Measurements from ENCODE around the gene TAS2R60. TPM values are rescaled to one million over a fixed set of nuclear protein-coding genes. Genes with fewer than 3 reads are reported as not detected.

TAS2R60 gene
- 1 to 10 TPM in 2 of 5 donors, under 1 TPM in 2, not detected in 1; 0.38 to 2.4 (median 1.0) TPM for total RNA-seq
- 0.85 TPM for total RNA-seq (2013)
- total RNA-seq, result 0 to 0.98 (median 0.08) reads per million in 29 experiments

DNA sequence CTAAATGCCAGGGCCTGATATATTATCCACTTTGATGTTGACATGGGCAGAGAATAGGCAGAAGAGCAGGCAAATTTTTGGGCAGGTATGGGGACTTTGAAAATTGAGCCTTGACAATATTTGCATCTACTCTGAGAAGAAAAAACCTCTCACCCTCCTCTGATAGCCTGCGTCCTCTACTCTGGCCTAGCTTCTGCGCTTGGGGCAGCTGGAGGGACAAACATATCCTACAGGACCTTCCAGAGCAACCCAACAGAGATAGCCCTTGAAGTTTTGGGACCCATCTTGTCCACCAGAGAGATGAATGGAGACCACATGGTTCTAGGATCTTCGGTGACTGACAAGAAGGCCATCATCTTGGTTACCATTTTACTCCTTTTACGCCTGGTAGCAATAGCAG lies at the start of gene TAS2R60:
Gene TAS2R60, plus strand, starts transcription at position 301 of the 400 bp plus-strand sequence. Its CDS starts 0 bp downstream, at position 301.
- CTCF ChIA-PET, result no interaction called here
- 84% methylated on average over 2 of the region's 4 CpGs for WGBS (ENCODE audit: insufficient coverage)

GRCh38 chr7:143394068-143394467 lies 49.2 kb upstream of the TAS2R60 start:
- peak overlapping the region; percentile 18 to 28 for H3K27ac Mint-ChIP-seq
- CTCF ChIA-PET, result interaction anchor here (0.9 to 1.2 kb wide), 2 partner anchors 8 to 14 kb away, joined by 3 read pairs; no protein-coding TSS in a partner anchor
- H3K4me1 ChIP-seq (ENCODE audit: control insufficient read depth in 1 of 2, extremely low read depth in 1 of 2, insufficient read depth in 2 of 2, low read length in 2 of 2), result peaks cover 0 to 10% of the 10 kb centered on the region in 2 experiments
- DNase-seq, result no peak
- no peak overlapping the region for H3K4me3 Mint-ChIP-seq
- no peak overlapping the region for H3K27ac ChIP-seq (ENCODE audit: low read length)
- peaks cover 0 to 2% of the 10 kb centered on the region in 2 experiments for H3K27me3 ChIP-seq (replicated peaks in 1 of 2; ENCODE audit: control insufficient read depth in 2 of 2, extremely low read depth in 1 of 2, insufficient read depth in 2 of 2, low read length in 1 of 2)
- H3K27me3 Mint-ChIP-seq, result no peaks in the 10 kb centered on the region
- ATAC-seq (replicated peaks in 1 of 4), result no peak
- H3K36me3 ChIP-seq (ENCODE audit: control insufficient read depth in 2 of 2, extremely low read depth in 1 of 2, insufficient read depth in 1 of 2, low read length in 1 of 2), result peaks cover 44 to 65% of the 10 kb centered on the region in 2 donors
- H3K9me3 ChIP-seq, result no peaks in the 10 kb centered on the region
- peaks cover 16 to 28% (median 20%) of the 10 kb centered on the region in 3 donors for H3K4me1 Mint-ChIP-seq
- POLR2A ChIA-PET, result no interaction called here
- H3K36me3 Mint-ChIP-seq, result peaks cover 25% of the 10 kb centered on the region
- WGBS (ENCODE audit: insufficient coverage), result 100% methylated on average over 1 of the region's 6 CpGs
- H3K4me3 ChIP-seq (ENCODE audit: control insufficient read depth in 1 of 2, extremely low read depth in 1 of 2, low read length in 1 of 2), result no peak overlapping the region
- H3K9me3 Mint-ChIP-seq, result no peaks in the 10 kb centered on the region

More for the DNA sequence above, at the start of gene TAS2R60:
- Histone ChIP-seq H3K27me3 (replicated peaks in 1 of 2; ENCODE audit: control insufficient read depth in 2 of 2, extremely low read depth in 1 of 2, insufficient read depth in 2 of 2, low read length in 1 of 2) (no peaks in the 10 kb centered on the region), H3K9me3 (no peaks in the 10 kb centered on the region), H3K27ac (ENCODE audit: low read length) (no peak within 1 kb of the TSS), H3K4me1 (ENCODE audit: control insufficient read depth in 1 of 2, extremely low read depth in 1 of 2, insufficient read depth in 2 of 2, low read length in 2 of 2) (no peaks in the 10 kb centered on the region), H3K4me3 (ENCODE audit: control insufficient read depth in 1 of 2, extremely low read depth in 1 of 2, low read length in 1 of 2) (no peak within 1 kb of the TSS), H3K36me3 (ENCODE audit: control insufficient read depth in 2 of 2, extremely low read depth in 1 of 2, insufficient read depth in 1 of 2, low read length in 1 of 2) (no peaks in the 10 kb centered on the region)
- no peaks in the 10 kb centered on the region for H3K9me3 Mint-ChIP-seq
- no peaks in the 10 kb centered on the region for H3K27me3 Mint-ChIP-seq
- no peak within 1 kb of the TSS for H3K4me3 Mint-ChIP-seq
- POLR2A ChIA-PET, result no interaction called here
- H3K36me3 Mint-ChIP-seq, result peaks cover 19% of the 10 kb centered on the region
- no peak within 1 kb of the TSS for H3K27ac Mint-ChIP-seq
- DNase-seq (no peak), ATAC-seq (replicated peaks in 1 of 4) (no peak)
- H3K4me1 Mint-ChIP-seq, result peaks cover 4 to 8% (median 7%) of the 10 kb centered on the region in 3 donors

DNA sequence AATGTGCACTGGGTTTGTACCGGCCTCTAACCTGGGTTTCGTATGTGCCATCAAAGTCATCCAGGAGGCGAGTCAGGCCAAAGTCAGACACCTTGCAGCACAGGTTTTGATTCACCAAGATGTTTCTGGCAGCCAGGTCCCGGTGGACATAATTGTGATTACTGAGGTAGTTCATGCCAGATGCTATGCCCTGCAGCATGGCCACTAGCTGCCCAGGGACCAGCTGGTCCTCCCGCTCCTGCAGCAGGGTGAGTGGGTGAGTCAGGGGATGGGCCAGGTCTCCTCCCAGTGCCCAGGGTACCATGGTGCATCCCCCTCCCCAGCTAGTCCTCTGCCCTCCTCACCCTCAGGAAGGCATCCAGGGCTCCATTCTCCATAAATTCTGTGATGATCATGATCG lies 48.5 kb upstream of the TAS2R60 start:
- DNase-seq (no peak), ATAC-seq (replicated peaks in 1 of 4) (no peak)
- peak overlapping the region; percentile 60 for H3K27ac Mint-ChIP-seq
- peaks cover 11 to 21% (median 13%) of the 10 kb centered on the region in 3 donors for H3K4me1 Mint-ChIP-seq
- no peak overlapping the region for H3K4me3 ChIP-seq (ENCODE audit: control insufficient read depth in 1 of 2, extremely low read depth in 1 of 2, low read length in 1 of 2)
- H3K27ac ChIP-seq (ENCODE audit: low read length), result no peak overlapping the region
- no peaks in the 10 kb centered on the region for H3K9me3 ChIP-seq
- 79% methylated on average over 4 of the region's 6 CpGs for WGBS (ENCODE audit: insufficient coverage)
- no peak overlapping the region for H3K4me3 Mint-ChIP-seq
- ChIA-PET CTCF (interaction anchor here in 1 of 2 donors (0.5 to 0.9 kb wide), 2 partner anchors 14 to 22 kb away, joined by 3 to 4 read pairs; no protein-coding TSS in a partner anchor), POLR2A (no interaction called here)
- peaks cover 0 to 2% of the 10 kb centered on the region in 2 experiments for H3K27me3 ChIP-seq (replicated peaks in 1 of 2; ENCODE audit: control insufficient read depth in 2 of 2, extremely low read depth in 1 of 2, insufficient read depth in 2 of 2, low read length in 1 of 2)
- H3K9me3 Mint-ChIP-seq, result no peaks in the 10 kb centered on the region
- H3K4me1 ChIP-seq (ENCODE audit: control insufficient read depth in 1 of 2, extremely low read depth in 1 of 2, insufficient read depth in 2 of 2, low read length in 2 of 2), result peaks cover 0 to 8% of the 10 kb centered on the region in 2 experiments
- H3K36me3 ChIP-seq (ENCODE audit: control insufficient read depth in 2 of 2, extremely low read depth in 1 of 2, insufficient read depth in 1 of 2, low read length in 1 of 2), result peaks cover 44 to 63% of the 10 kb centered on the region in 2 donors
- H3K27me3 Mint-ChIP-seq, result no peaks in the 10 kb centered on the region
- peaks cover 21% of the 10 kb centered on the region for H3K36me3 Mint-ChIP-seq

DNA sequence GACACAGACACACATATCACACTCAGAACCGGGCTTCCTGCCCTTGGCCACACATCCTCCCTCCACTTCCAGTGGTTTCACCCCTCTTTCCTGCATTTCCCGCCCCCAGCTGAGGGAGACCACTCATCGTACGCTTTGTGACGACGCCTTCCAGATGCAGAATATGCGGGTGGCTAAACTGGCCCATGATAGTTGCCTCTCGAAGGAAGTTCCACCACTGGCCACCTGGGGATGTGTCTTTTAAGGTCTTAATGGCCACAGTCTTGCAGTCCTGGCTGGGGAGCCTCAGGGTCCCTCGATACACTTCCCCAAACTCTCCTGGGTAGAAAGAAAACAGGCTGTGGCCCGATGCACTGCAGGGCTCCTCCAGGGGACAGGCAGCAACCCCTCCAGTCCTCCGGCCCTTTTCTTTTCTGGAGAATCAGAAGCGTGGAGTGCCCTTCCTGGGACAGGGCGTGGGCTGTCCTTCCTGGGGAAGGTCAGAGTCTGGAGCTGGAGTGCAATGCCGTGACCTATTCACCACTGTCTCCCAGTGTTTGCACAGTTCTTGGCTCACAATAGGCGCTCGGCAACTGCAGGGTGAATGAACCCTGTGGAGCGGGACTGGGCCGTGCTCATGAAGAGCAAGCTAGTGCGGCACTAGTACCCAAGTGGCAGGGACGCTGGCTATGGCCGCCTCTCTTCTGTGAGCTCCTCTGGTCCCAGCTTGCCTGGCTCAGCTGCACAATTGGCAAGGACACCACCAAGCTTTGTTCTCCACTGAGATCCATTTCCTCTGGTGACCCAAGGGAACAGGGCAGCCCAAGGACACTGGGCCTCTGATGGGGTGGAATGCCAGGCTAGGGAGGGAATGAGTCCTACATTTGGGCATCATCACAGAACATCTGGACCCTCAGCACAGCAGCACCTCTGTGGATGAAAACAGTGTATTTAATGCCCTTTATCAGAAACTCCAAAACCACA lies 47.8 kb upstream of the TAS2R60 start:
- no peak overlapping the region for H3K4me3 Mint-ChIP-seq
- peaks cover 0 to 2% of the 10 kb centered on the region in 2 experiments for H3K27me3 ChIP-seq (replicated peaks in 1 of 2; ENCODE audit: control insufficient read depth in 2 of 2, extremely low read depth in 1 of 2, insufficient read depth in 2 of 2, low read length in 1 of 2)
- peaks cover 41 to 59% of the 10 kb centered on the region in 2 donors for H3K36me3 ChIP-seq (ENCODE audit: control insufficient read depth in 2 of 2, extremely low read depth in 1 of 2, insufficient read depth in 1 of 2, low read length in 1 of 2)
- WGBS (ENCODE audit: insufficient coverage), result 74% methylated on average over 20 of the region's 21 CpGs
- no peak overlapping the region for H3K4me3 ChIP-seq (ENCODE audit: control insufficient read depth in 1 of 2, extremely low read depth in 1 of 2, low read length in 1 of 2)
- DNase-seq (no peak), ATAC-seq (replicated peaks in 1 of 4) (no peak)
- POLR2A ChIA-PET, result no interaction called here
- H3K27me3 Mint-ChIP-seq, result no peaks in the 10 kb centered on the region
- peaks cover 14% of the 10 kb centered on the region for H3K36me3 Mint-ChIP-seq
- H3K27ac Mint-ChIP-seq, result peak overlapping the region; percentile 60
- no peaks in the 10 kb centered on the region for H3K9me3 Mint-ChIP-seq
- no peaks in the 10 kb centered on the region for H3K9me3 ChIP-seq
- CTCF ChIA-PET, result no interaction called here
- no peak overlapping the region for H3K27ac ChIP-seq (ENCODE audit: low read length)
- H3K4me1 ChIP-seq (ENCODE audit: control insufficient read depth in 1 of 2, extremely low read depth in 1 of 2, insufficient read depth in 2 of 2, low read length in 2 of 2), result peaks cover 0 to 8% of the 10 kb centered on the region in 2 experiments
- H3K4me1 Mint-ChIP-seq, result peaks cover 8 to 16% (median 11%) of the 10 kb centered on the region in 3 donors

DNA sequence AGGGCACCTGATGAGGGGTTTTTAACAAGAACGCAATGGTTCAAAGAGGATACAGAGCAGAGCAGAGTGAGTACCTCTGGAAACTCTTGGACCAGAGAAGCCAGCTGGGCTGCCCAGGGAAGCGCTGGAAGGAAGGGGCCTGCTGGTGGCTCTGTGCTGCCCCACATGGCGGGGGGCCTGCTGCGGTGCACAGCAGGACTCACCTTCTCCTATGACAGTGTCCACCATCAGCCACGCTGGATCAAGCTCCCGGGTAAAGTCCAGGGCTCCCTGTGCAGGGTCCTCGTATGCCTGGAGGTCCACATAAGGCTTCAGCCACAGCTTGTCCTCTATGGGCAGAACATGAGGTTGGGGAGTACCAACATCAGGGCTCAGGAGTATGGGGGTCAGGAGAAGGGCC lies 47.1 kb upstream of the TAS2R60 start:
- POLR2A ChIA-PET, result no interaction called here
- peak overlapping the region; percentile 20 to 58 for H3K27ac Mint-ChIP-seq
- H3K36me3 Mint-ChIP-seq, result peaks cover 19% of the 10 kb centered on the region

GRCh38 chr7:143396625-143397556 lies 46.4 kb upstream of the TAS2R60 start:
- peaks cover 0 to 2% of the 10 kb centered on the region in 2 experiments for H3K27me3 ChIP-seq (replicated peaks in 1 of 2; ENCODE audit: control insufficient read depth in 2 of 2, extremely low read depth in 1 of 2, insufficient read depth in 2 of 2, low read length in 1 of 2)
- H3K27ac ChIP-seq (ENCODE audit: low read length), result no peak overlapping the region
- ATAC-seq (replicated peaks in 1 of 4) (no peak), DNase-seq (no peak)
- Mint-ChIP-seq H3K9me3 (no peaks in the 10 kb centered on the region), H3K36me3 (peaks cover 19% of the 10 kb centered on the region), H3K4me1 (peaks cover 8 to 19% (median 14%) of the 10 kb centered on the region in 3 donors), H3K27me3 (no peaks in the 10 kb centered on the region), H3K27ac (peak overlapping the region; percentile 2 to 70), H3K4me3 (no peak overlapping the region)
- 87% methylated on average over 23 of the region's 28 CpGs for WGBS (ENCODE audit: insufficient coverage)
- ChIA-PET POLR2A (no interaction called here), CTCF (no interaction called here)
- no peak overlapping the region for H3K4me3 ChIP-seq (ENCODE audit: control insufficient read depth in 1 of 2, extremely low read depth in 1 of 2, low read length in 1 of 2)
- no peaks in the 10 kb centered on the region for H3K9me3 ChIP-seq
- H3K36me3 ChIP-seq (ENCODE audit: control insufficient read depth in 2 of 2, extremely low read depth in 1 of 2, insufficient read depth in 1 of 2, low read length in 1 of 2), result peaks cover 33 to 46% of the 10 kb centered on the region in 2 donors
- H3K4me1 ChIP-seq (ENCODE audit: control insufficient read depth in 1 of 2, extremely low read depth in 1 of 2, insufficient read depth in 2 of 2, low read length in 2 of 2), result peaks cover 0 to 8% of the 10 kb centered on the region in 2 experiments

More for the DNA sequence above, 47.1 kb upstream of the TAS2R60 start:
- Histone ChIP-seq H3K27me3 (replicated peaks in 1 of 2; ENCODE audit: control insufficient read depth in 2 of 2, extremely low read depth in 1 of 2, insufficient read depth in 2 of 2, low read length in 1 of 2) (peaks cover 0 to 2% of the 10 kb centered on the region in 2 experiments), H3K9me3 (no peaks in the 10 kb centered on the region), H3K4me3 (ENCODE audit: control insufficient read depth in 1 of 2, extremely low read depth in 1 of 2, low read length in 1 of 2) (no peak overlapping the region), H3K4me1 (ENCODE audit: control insufficient read depth in 1 of 2, extremely low read depth in 1 of 2, insufficient read depth in 2 of 2, low read length in 2 of 2) (peaks cover 0 to 8% of the 10 kb centered on the region in 2 experiments), H3K36me3 (ENCODE audit: control insufficient read depth in 2 of 2, extremely low read depth in 1 of 2, insufficient read depth in 1 of 2, low read length in 1 of 2) (peaks cover 36 to 53% of the 10 kb centered on the region in 2 donors), H3K27ac (ENCODE audit: low read length) (no peak overlapping the region)
- Mint-ChIP-seq H3K27me3 (no peaks in the 10 kb centered on the region), H3K9me3 (no peaks in the 10 kb centered on the region), H3K4me1 (peaks cover 8 to 18% (median 11%) of the 10 kb centered on the region in 3 donors), H3K4me3 (no peak overlapping the region)
- WGBS (ENCODE audit: insufficient coverage), result 67% methylated on average over 3 of the region's 7 CpGs
- CTCF ChIA-PET, result no interaction called here
- no peak for DNase-seq
- ATAC-seq (replicated peaks in 1 of 4), result no peak
